Brain microvascular endothelial cell (primary cell): Measurements from ENCODE around the gene KIF13A.
"Not testable (repeated sequence)": the region's sequence is repeated elsewhere in the genome, so short reads cannot be mapped to it uniquely, and the experiment has no call there.

ENCODE experiments used
- DNase-seq: peaks from one replicate; pipeline ENCODE4 v3.0.0-alpha.2; 2020
- H3K27ac ChIP-seq: fragments of 250-450 bp; sonication (Bioruptor Pico); 2 replicates; pipeline ENCODE4 v1.5.1; 2020; ENCODE audit warnings: mild to moderate bottlenecking, moderate library complexity
- H3K27me3 ChIP-seq: fragments of 250-450 bp; sonication (Bioruptor Pico); replicated peaks from 2 replicates; pipeline ENCODE4 v1.5.1; 2020; ENCODE audit warnings: mild to moderate bottlenecking
- H3K36me3 ChIP-seq: fragments of 250-450 bp; sonication (Bioruptor Pico); replicated peaks from 2 replicates; pipeline ENCODE4 v1.5.1; 2020; ENCODE audit warnings: mild to moderate bottlenecking
- H3K4me3 ChIP-seq: 2 replicates; pipeline ENCODE4 v1.5.1; 2011; ENCODE audit warnings: low read depth, mild to moderate bottlenecking, control low read depth, low read length, moderate library complexity
- CTCF ChIP-seq: IDR thresholded peaks from 2 replicates; pipeline ENCODE4 v1.5.1; 2011; ENCODE audit warnings: low read depth, mild to moderate bottlenecking, moderate library complexity, low read length, control low read depth, inconsistent platforms; ENCODE audit errors: missing control alignments
- in situ Hi-C: cut with HindIII; loops from 2 replicates; pipeline ENCODE4 v1.10.0; 2017; ENCODE audit warnings: low sequenced_read_pairs, low pct_ligation_motif_present

Gene KIF13A

GRCh38 chr6:17861361-17861760 is 126.1 kb downstream of the KIF13A start:
- in situ Hi-C loops: no loop called here
- no peaks in the 10 kb centered on the region for H3K36me3 ChIP-seq
- no peak for DNase-seq
- no peak overlapping the region for H3K27ac ChIP-seq
- no peak overlapping the region for H3K4me3 ChIP-seq
- TF ChIP-seq CTCF: no peak
- H3K27me3 ChIP-seq: no peaks in the 10 kb centered on the region

GRCh38 chr6:17859846-17860245 is 127.6 kb downstream of the KIF13A start:
- TF ChIP-seq CTCF: no peak
- Histone ChIP-seq H3K4me3 (no peak overlapping the region), H3K36me3 (no peaks in the 10 kb centered on the region), H3K27ac (no peak overlapping the region), H3K27me3 (no peaks in the 10 kb centered on the region)
- no peak for DNase-seq
- in situ Hi-C loops: no loop called here

GRCh38 chr6:17858584-17858983 is 128.9 kb downstream of the KIF13A start:
- in situ Hi-C loops: no loop called here
- Histone ChIP-seq H3K36me3 (no peaks in the 10 kb centered on the region), H3K27ac (no peak overlapping the region), H3K4me3 (no peak overlapping the region), H3K27me3 (no peaks in the 10 kb centered on the region)
- no peak for TF ChIP-seq CTCF
- DNase-seq: no peak

GRCh38 chr6:17857188-17857587 is 130.2 kb downstream of the KIF13A start:
- H3K27ac ChIP-seq, H3K36me3 ChIP-seq, H3K27me3 ChIP-seq, DNase-seq, in situ Hi-C loops, H3K4me3 ChIP-seq: not testable (repeated sequence)

GRCh38 chr6:17856306-17856705 is 131.1 kb downstream of the KIF13A start:
- TF ChIP-seq CTCF: no peak
- Histone ChIP-seq H3K36me3 (no peaks in the 10 kb centered on the region), H3K4me3 (no peak overlapping the region), H3K27ac (no peak overlapping the region), H3K27me3 (no peaks in the 10 kb centered on the region)
- no peak for DNase-seq
- in situ Hi-C loops: no loop called here

- no peak for DNase-seq
These were observed 132.1 kb downstream of the KIF13A start for GRCh38 chr6:17855381-17855780.

More at GRCh38 chr6:17855381-17855780, 132.1 kb downstream of the KIF13A start:
- Histone ChIP-seq H3K27me3 (no peaks in the 10 kb centered on the region), H3K36me3 (no peaks in the 10 kb centered on the region), H3K4me3 (no peak overlapping the region), H3K27ac (no peak overlapping the region)
- no peak for TF ChIP-seq CTCF
- in situ Hi-C loops: no loop called here
